Stimulated activated CD4-positive, alpha-beta T cell treated with anti-CD3 and anti-CD28 coated beads, Interleukin-4, amount 100 ng/mL, for 4 hours (primary cell): ENCODE results near the gene SPRR2E.
"Not testable (repeated sequence)": the region's sequence is repeated elsewhere in the genome, so short reads cannot be mapped to it uniquely, and the experiment has no call there.

Experiments used
- DNase-seq, 2 experiments: peaks; one replicate each; pipeline ENCODE4 v3.0.0-alpha.2; 2020

The SPRR2E gene

GRCh38 chr1:153094426-153094825 is at the start of gene SPRR2E:
Gene SPRR2E (minus strand): TSS chr1:153094526. CDS start chr1:153093751, 775 bp downstream.
- DNase-seq: no peak

DNA sequence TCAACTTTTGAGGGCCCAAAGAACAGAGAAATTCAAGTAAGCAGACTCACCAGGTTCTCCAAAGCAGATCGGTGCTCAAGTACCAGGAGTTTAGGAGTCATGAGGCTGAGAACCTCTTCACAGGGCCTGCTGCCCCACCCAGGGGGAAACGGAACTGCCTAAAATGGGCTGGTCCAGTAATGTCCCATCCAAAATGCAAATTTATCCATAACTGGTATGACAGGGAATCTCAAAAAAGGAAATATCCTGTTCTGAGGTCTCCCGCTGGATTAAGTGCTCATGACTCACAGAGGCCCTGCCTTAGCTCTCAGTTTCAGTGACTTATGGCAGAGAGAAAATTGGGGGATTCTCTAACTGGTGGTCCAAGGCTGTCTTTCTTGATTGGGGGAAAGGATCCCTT is 47.1 kb upstream of the SPRR2E start:
- no peak for DNase-seq

DNA sequence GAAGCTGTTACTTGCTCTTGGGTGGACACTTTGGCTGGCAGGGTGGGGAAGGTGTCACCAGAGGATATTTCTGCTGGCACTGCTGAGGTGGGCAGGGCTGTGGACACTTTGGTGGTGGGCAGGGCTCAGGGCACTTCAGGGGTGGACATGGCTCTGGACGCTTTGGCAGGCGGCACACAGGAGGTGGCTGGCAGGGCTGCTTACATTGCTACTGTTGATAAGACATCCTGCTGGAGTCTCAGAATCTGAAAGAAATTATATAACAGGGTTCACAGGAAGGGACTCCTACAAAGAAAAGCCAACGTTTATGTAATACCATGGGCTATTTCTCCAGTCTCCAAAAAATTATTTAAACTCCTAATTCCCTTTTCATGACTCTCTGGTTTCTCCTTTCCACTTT is 46.2 kb upstream of the SPRR2E start:
- DNase-seq: no peak

DNA sequence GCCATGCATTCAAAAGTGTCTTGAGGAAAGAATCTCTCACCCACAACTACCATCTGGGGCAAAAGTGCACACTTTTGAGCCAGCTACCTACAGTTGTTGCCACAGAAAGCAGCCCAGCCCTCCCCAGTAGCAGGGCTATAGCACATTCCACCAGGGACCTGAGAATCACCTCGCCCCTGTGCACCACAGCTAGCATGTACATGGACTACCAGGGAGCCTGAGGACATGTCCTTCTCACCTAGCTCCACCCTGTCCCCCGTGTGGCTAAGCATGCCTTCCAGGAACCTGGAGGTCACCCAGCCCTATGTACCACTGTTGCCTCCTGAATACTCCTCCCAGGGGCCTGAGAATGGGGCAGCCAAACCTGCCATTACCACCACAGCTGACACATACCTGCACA is 39.4 kb upstream of the SPRR2E start:
- DNase-seq: no peak

DNA sequence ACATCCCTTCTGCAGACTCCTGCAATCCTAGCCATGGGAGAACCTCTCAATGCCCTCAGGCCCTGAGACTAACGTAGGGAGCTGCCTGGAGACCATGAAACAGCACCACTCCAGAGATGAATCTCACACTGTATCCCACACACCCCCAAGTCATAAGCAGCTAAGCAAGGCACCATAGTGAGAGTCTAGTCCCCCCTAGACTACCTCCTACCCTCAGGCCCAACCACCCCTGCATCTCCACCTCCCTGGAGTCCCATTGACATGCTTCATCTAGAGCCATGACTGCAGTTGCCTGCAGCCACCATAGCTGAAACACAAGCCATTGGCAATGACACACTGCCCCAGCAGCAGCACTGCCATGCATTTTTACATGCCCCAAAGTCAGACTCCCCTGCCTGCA is 38.9 kb upstream of the SPRR2E start:
- no peak for DNase-seq

DNA sequence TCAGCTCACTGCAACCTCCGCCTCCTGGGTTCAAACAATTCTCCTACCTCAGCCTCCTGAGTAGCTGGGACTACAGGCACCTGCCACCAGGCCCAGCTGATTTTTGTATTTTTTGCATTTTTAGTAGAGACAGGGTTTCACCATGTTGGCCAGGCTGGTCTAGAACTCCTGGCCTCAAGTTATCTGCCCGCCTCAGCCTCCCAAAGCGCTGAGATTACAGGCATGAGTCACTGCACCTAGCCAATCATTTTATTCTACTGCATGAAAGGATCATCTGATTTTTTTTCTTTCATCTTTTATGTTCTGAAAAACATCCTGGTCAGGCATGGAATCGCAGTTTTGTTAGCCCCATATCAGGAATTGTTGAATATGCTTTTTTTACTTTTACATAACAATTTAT is 34.4 kb upstream of the SPRR2E start:
- not testable (repeated sequence) for DNase-seq

DNA sequence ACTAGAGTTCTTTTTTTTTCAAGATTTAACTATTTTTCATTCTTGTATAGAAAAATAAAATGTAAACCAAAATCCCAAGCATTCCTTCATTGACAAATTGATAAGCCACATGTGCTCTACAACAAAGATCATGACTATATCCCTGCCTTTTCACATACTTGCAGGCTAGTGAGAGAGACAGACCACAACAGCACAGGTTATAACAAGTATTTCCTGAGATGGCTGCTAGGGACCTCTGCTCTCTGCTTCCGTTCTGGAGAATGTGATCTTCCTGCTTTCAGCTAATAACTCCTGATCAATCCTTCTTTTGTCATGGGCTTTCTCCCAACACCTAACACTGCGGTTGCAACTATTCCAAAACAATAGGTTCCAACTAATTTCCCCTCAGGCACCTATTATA is 33.0 kb upstream of the SPRR2E start:
- no peak for DNase-seq

DNA sequence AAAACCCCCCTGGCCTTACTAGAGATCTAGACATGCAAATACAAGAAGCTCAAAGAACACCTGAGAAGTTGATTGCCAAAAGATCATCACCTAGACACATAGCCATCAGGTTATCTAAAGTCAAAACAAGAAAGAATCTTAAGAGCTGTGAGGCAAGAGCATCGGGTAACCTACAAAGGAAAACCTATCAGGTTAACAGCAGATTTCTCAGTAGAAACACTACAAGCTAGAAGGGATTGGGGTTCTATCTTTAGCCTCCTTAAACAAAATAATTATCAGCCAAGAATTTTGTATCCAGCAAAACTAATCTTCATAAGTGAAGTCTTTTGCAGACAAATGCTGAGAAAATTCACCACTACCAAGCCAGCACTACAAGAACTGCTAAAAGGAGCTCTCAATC is 31.2 kb upstream of the SPRR2E start:
- DNase-seq: no peak

DNA sequence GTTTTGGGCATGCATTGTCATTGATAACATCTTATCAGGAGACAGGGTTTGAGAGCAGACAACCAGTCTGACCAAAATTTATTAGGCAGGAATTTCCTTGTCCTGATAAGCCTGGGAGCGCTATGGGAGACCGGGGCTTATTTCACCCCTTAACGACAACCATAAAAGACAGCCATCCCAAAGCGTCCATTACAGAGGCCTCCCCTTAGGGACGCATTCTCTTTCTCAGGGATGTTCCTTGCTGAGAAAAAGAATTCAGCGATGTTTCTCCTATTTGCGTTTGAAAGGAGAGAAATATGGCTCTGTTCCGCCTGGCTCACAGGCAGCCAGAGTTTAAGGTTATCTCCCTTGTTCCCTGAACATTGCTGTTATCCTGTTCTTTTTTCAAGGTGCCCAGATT is 29.5 kb upstream of the SPRR2E start:
- DNase-seq: not testable (repeated sequence)

DNA sequence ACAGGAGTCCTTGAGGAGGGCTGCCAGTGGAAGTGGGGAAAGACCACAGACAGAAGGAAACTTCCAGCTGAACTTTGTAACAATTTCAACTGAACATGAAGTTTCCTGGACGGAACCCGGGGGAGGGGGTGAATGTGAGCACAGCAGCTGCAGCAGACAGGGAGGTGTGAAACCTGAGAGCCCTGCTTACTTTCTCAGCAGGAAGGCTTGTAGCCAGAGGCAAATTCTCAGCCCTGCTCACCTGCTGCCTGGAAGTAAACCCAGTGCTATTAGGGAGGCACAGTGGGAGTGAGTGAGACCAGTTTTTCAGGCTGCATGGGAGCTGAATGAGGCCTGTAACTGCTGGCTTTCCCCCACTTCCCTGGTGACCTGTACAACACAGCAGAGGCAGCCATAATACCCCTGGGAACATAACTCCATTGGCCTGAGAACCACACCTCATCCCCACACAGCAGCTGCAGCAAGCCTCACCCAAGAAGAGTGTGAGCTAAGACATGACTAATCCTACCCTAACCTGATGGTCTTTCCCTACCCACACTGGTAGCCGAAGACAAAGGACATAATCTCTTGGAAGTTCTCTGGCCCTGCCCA is 28.6 kb upstream of the SPRR2E start:
- DNase-seq: no peak

GRCh38 chr1:153120945-153121344 is 26.6 kb upstream of the SPRR2E start:
- DNase-seq: no peak

- DNase-seq: no peak
Measured at GRCh38 chr1:153119491-153119971, 25.2 kb upstream of the SPRR2E start.

GRCh38 chr1:153115264-153115663 is 20.9 kb upstream of the SPRR2E start:
- DNase-seq: not testable (repeated sequence)

- DNase-seq: no peak
Measured at GRCh38 chr1:153113416-153113815, 19.1 kb upstream of the SPRR2E start, which contains the start of gene SPRR2F. Gene SPRR2F (minus strand): TSS chr1:153113516. CDS start chr1:153112733, 783 bp downstream.

DNA sequence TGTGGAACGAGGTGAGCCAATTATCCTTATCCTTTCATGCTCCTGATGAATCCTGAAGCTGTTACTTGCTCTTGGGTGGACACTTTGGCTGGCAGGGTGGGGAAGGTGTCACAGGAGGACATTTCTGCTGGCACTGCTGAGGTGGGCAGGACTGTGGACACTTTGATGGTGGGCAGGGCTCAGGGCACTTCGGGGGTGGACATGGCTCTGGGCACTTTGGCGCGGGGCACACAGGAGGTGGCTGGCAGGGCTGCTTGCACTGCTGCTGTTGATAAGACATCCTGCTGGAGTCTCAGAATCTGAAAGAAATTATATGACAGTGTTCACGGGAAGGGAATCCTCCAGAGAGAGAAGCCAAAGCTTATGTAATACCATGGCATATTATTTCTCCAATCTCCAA is 18.1 kb upstream of the SPRR2E start:
- DNase-seq: not testable (repeated sequence)

DNA sequence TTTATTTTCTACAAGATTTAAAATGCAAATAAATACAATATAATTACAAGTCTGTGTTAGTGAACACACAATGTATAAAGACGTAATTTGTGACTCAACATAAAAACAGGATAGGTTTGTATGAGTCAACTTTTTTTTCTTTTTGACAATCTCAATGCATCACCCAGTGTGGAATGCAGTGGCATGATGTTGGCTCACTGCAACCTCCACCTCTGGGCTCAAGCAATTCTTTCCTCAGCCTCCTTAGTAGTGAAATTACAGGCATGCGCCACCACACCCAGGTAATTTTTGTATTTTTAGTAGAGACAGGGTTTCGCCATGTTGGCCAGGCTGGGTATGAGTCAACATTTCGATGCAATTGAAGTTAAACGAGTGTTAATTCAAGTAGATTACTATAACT is 5.9 kb upstream of the SPRR2E start:
- no peak for DNase-seq

DNA sequence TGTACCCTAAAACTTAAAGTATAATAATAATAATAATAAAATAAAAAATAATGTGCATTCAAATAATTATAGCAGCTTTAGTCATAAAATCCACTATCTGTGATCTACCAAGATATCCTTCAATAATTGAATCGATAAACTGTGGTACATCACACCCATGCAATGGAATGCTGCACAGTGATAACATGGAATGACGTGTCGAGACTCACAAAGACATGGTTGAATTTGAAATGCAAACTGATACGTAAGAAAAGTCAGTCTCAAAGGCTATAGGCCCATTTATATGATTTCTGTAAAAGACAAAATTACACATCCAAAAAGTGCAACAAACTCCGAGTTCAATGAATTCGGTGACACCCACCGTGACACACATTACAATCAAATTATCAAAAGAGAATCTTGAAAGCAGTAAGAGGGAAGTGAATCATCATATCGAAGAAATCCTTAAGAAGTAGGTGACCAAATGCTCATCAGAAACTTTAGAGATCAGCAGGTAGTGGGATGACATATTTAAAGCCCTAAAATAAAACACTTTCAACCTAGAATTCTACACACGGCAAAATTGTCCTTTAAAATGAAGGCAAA is 5.2 kb upstream of the SPRR2E start:
- DNase-seq: no peak

- no peak for DNase-seq
Measured at GRCh38 chr1:153095764-153096163, 1.4 kb upstream of the SPRR2E start.

DNA sequence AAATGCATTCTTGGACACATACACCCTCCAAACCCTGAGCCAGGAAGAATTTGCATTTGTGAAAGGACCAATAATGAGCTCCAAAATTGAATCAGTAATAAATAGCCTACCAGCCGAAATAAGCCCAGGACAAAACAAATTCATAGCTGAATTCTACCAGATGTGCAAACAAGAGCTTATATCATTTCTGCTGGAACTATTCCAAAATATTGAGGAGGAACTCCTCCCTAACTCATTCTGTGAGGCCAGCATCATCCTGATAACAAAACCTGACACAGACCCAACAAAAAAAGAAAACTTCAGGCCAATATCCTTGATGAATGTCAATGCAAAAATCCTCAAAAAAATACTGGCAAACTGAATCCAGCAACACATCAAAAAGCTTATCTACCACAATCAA is 6.7 kb downstream of the SPRR2E start:
- DNase-seq: no peak

DNA sequence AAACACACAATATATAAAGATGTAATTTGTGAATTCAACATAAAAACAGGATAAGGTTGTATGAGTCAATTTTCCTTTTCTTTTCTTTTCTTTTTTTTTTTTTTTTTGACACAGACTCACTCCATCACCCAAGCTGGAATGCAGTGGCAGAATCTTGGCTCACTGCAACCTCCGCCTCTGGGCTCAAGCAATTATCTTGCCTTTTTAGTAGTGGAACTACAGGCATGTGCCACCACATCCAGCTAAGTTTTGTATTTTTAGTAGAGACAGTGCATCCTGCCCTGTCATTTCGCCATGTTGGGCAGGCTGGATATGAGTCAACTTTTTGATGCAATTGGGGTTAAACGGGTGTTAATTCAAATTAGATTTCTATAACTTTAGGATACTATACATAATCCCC is 12.6 kb downstream of the SPRR2E start:
- no peak for DNase-seq

DNA sequence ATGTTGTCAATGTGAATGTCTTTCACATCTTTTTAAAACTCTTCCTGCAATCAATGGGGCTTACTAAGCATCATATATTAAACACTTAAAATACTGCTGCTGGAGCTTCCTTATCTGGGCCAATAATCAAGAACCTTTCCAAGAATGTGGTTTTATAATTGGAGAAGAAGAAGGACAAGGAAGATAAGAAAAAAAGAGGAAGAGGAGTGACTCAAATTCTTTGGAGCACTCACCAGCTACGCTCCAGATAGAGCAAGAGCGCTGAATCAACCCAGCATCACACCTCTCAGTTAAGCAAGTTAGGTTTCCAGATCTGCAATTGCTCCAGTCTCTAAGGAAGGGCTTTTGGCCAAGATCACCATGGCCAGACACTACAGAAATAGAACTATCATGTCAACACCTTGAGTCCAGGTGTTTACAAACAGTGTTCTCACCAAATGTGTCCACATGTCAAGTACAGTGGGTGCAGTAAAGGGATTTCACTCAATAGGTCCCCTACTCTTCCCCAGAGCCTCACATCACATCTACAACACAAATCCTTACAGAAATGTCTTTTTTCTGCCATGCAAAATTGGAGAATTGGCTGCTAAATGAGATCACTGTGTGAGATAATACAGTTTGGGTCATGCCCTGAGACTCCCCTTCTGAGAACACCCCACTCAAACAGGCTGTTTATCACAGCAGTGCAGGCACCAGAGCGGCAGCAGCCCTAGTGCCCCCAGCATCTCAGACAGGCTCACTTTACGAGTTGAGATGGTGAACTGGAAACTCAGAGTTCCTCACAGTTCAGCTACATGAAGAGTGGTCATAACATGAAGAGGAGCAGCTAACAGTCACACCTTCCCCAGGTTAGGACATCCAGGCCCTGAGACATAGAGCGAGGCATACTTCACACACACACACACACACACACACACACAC is 21.3 kb downstream of the SPRR2E start:
- DNase-seq: no peak

- DNase-seq: no peak
Measured at GRCh38 chr1:153071511-153071910, 22.8 kb downstream of the SPRR2E start, which contains the start of gene SPRR2B. Gene SPRR2B (minus strand): TSS chr1:153071611. CDS start chr1:153070839, 772 bp downstream.

GRCh38 chr1:153070243-153070642 is 24.1 kb downstream of the SPRR2E start:
- no peak for DNase-seq
